Raji (cell line): ENCODE results near the gene L3MBTL4.

Experiments used
- POLR2A ChIP-seq: IDR thresholded peaks from 2 replicates; pipeline ENCODE4 v1.6.1; 2011; ENCODE audit warnings: low read depth, low read length, control low read depth; ENCODE audit not compliant: insufficient read depth

Gene L3MBTL4

DNA sequence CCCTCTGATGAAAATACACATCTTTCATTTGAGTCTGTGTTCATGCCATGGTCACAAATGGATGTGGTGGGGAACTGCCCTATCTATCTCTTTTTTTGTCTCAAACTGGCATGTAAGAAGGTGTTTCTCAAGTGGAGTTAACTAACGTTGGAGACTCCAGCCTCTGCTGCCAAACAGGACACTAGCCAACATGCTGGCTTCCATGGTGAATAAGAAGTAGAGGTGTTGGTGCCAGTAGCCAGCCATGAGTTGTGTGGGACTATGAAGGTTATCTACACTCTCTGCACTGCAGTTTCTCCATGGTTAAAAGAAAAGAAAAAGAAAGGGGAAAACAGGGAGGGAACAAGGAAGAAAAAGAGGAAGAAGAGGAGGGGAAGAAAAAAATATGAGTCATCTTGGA, 370.4 kb downstream of the L3MBTL4 start:
- no peak for TF ChIP-seq POLR2A

DNA sequence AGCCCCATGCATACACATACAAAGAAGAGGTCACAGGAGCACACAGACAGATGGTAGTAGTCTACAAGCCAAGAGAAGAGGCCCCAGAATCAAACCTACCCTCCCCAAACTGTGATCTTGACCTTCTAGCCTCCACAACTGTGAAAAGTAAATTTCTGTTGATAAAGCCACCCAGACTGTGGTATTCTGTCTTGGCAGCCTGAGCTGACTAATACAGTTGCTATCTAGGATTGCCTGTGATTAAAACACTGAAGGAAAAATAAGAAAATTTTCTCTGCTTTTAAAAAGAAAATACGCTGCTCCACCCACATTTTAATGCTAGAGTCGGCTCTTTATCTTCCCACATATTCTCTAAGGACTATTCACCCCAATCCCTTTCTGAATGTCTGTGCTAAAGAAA, 375.7 kb downstream of the L3MBTL4 start:
- TF ChIP-seq POLR2A = no peak

DNA sequence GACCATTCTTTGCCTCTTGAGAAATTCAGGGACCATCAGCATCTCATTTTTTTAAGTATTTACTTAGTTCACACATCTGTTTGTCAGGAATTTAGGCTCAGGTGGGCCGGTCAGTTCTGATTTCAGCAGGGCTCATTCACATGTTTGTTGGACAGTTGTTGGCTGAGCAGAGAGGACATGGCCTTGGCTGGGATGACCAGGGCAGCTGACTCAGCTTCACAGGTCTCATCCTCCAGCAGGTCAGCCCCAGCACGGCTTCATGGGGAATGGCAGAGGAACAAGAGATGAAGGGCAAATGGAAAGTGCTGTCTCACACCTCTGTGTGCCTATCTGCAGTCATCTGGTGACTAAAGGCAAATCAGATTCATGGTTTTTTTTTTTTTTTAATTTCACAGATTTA, 383.3 kb downstream of the L3MBTL4 start:
- no peak for TF ChIP-seq POLR2A

DNA sequence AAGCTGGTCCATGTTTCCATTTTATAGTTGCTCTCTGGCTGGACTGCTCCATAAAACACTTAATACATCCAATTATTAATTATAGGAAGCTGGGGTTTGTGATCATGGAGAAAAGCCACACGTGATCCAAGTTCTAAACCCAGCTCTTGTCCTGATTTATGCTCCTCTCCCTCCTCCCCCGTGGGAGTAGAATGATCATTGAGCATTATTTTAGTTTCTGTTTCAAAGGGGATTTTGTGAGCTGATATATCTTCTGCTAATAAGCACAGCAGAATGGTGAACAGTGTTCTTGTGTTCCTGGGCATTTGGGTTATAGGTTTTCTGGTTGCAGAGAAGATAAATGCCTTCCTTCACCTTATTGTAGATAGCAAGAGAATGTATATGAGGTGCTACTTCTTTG, 383.7 kb downstream of the L3MBTL4 start:
- no peak for TF ChIP-seq POLR2A

DNA sequence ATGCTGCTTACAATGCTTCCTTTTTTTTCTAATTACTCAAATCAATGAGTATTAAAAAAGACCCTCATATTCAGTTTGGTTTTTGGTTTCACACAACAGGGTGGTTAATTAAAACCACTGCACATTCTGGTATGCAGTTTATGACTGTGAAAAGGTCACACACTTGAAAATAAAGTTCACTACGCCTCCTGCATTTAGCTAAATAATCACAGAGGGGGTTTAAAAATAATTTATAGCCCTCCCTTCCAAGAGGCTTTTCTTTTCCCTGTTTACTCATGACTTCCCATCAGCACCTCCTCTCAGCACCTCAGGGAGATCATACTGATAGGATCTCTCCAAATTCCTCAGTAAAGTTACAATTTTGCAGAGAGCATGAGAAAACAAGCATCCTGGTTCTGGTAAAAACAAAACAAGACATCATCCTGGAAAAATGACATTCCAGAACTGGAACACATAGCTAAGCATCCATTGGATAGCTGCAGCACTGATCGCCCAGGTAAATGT, 389.9 kb downstream of the L3MBTL4 start:
- TF ChIP-seq POLR2A = no peak

DNA sequence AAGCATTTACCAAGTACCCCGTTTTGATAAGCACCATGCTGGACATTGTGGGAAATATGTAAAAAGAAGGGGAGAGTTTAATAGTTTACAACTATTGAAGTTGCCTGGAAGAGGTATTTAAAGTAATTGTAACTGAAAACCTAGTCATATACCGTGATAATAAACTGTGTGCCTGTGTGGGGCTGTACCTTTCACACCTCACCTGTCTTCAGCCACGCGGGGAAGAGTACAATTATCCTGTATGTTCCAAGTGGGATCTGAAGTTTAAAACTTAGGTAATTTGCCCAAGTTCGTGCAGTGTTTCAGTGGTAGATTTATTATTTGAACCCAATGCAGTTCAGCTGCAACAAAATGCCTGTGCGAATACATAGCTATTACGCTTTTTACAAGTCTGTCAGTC, 391.2 kb downstream of the L3MBTL4 start:
- no peak for TF ChIP-seq POLR2A

DNA sequence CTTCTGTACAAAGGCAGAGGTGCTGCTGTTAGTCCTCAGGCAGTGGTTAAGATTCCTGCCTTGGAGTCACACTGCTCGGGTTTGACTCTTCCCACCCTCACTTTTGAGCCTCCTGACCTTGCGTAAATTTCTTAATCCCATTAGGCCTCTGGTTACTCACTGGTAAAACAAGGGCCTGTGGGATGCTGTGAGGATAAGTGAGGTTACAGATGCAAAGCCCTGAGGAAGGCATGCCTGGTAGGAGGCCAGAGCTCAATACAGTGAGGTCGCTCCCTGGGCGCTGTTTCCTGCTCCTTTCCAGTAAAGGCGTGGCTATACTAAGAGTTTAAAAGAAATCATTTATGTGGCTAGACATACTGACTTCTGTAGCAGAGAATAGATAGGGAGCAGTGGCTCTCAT, 391.9 kb downstream of the L3MBTL4 start:
- no peak for TF ChIP-seq POLR2A

DNA sequence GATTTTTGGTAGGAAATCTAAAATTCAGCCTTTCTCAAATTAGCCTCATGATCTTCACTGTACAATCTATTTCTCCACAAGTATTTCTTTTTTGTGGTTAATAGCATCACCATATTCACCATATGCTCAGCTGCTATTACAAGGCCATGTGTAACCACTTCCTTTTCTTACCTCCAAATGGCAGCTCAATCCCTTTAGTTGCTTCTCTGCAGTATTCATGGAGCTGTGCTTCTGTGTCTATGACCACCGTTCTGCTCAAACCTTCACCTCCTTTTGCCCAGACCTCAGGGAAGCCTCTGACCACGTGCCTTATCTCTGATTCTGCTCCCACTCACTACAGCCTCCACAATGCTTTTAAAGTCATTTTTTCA, 392.7 kb downstream of the L3MBTL4 start:
- no peak for TF ChIP-seq POLR2A

DNA sequence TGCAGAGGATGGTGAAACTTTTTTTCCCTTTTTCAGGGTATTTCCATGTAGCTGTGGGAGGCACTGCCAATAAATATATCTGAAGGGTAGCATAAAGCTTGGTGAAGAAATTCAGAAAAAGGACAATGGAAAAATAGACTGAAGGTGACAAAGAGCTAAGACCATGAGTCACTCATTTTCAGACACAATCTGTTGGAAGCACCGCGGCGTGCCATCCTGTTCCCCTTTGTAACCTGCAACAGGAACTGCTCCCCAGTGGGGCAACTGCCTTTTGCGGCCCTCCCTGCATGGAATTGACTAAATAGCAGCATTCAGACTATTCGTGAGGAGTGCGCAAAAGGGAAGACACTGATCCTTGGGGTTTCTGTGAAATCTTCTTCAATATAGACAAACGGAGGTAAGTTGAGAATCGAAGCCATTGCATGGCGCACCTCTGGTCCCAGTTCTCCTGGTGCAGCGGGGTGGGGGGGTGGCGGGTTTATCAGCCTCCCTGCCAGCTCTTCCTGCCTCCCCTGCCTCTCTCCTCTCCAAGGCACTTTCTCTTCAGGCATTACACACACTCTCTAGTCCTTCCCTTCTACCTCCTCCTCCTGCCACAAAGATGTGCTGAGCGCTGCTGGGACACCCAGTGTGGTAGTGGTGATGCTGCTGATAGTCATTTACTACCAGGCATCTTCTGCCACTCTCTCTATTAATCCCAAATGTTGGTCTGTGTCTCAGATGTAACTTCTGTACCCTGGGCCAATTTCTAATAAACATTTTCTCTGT, 393.2 kb downstream of the L3MBTL4 start:
- no peak for TF ChIP-seq POLR2A

DNA sequence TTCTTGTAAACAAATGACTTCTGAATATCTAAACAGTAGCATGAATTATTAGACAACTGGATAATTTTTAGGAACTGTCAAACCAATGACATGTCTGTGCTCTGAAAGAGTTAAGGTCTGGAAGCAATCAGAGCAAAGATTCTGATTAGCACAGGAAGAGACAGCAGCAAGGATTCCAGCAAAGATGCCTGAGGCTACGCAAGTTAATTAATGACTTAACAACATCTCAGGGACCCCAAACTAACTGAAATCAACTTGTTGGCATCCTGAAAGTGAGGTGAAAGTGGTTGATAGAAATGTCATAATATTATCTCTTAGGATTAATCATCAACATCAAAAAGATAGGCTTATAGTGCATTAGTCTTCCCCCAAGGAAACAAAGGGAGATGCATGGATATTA, 396.0 kb downstream of the L3MBTL4 start:
- TF ChIP-seq POLR2A = no peak

DNA sequence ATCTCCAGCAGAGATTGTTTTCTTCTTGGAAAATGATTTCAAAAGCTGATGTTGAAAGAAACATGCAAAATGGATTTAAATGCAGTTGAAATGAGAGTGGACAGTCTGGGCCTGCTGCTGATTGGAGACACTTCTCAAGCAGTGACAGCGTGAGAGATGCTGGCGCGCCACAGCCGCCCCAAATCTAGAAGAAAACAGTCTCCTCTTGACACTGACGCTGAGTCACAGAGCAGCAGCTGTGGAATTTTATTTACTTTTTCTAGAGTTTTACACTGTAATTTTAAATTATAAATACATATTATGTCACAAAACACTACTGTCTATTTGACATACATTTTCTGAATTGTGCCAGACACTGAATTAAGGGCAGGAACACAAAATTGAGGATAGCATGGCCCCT, 397.5 kb downstream of the L3MBTL4 start:
- TF ChIP-seq POLR2A = no peak

DNA sequence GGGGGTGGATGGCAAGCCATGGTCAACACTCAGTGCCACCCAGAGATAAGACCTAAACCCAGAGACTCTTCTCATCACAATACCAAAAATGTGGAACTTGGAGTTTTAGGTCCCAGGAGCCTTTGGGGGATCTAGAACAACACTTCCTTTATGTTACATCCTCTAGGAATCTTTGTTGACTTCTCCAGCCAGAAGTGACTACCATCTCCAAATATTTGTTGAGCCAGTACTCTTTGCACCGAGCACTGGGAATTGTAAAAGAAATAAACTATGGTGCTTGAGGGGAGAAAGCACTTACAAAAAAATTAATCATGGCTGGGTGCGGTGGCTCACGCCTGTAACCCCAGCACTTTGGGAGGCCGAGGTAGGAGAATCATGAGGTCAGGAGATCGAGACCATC, 399.3 kb downstream of the L3MBTL4 start:
- no peak for TF ChIP-seq POLR2A

DNA sequence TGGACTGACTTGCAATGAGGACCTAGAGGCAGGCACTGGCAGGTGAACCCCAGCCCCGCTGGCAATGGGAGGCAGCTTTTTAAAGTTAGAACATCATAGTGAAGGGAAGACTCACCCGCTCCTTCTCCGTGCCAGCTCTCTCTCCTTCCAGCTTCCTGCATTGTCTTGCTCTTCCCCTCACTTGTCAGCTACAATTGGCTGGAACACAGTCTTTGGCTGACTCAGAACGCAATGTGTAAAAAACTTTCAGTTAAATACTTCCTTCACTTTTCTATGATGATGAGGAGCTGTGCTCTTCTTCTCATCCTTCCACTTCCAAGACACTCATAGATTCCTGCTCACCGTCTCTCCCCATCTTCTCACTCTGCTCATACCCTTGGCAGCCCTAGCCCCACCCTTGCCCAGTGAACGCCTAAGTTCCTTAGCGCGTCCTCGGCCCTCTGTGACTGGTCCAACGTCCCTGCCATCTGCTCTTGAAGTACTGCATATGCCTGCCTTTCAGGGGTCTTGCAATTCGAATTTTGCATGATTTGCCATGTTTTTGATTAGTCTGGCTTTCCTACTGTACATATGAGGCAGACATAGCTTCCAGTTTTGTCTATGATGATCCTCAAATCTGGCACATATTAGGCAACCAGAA, 401.4 kb downstream of the L3MBTL4 start:
- TF ChIP-seq POLR2A = no peak

DNA sequence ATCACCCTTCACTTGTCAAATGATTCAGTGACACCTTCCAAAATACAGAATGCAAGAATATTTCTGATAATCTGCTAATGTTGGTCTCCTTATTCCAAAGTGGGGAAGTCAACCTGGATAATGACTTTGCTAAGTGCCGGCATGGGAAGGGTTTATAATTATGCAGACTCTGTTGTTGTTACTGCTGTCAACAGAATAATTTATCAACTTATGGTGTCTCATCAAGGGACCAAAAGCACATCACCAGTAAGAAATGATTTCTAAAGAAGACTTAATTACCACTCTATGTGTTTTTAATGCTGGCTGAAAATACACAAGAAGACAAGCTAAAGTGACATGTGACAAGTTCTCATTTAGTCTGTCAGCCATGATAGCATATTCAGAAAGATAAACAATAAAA, 403.8 kb downstream of the L3MBTL4 start:
- TF ChIP-seq POLR2A = no peak

DNA sequence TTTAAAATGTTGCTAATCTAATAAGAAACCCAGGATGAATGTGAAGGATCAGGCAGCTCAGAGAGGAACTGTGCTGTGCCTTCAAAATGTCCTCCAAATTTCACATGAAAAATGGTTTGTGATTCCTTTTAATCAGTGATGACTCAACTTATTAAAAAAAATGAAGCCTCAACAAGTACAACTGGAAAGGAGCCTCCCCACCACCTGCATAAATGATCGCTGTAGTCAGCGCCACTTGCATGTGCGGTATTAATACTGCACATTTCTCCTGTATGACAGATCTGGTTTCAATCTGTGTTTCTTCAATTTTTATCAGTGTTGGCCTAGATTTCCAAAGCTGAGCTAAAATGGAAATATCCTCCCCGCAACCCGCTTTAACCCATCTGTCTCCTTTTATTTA, 404.4 kb downstream of the L3MBTL4 start:
- no peak for TF ChIP-seq POLR2A

DNA sequence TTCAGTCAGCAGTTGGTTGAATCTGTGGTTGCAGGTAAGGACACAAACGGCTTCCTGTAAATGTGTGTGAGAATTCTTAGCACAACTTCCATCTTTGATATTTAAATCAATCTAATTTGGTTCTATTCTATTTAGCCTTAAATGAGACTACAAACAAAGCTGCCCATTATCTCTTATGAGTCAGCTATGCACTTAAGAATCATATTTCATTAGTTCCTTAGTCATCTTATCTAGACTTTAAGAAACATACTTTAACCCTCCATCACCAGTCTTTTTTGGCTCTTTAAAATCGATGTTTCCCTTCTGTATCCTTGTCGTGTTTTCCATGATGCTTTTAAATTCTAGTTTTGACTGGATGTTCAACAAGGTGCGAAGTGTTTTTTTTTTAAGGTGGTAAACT, 405.0 kb downstream of the L3MBTL4 start:
- TF ChIP-seq POLR2A = no peak

DNA sequence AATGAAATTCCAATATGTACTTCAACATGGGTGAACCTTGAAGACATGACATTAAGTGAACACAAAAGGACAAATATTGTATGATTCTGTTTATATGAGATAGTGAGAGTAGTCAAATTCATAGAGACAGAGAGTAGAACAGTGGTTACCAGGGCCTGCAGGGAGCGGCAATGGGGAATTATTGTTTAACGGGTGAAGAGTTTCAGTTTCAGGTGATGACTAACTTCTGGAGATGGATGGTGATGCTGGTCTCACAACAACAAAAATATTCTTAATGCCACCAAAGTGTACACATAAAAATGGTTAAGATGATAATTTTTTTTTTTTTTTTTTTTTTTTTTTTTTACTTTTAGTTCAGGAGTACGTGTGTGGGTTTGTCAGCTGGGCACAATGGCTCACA, 410.0 kb downstream of the L3MBTL4 start:
- no peak for TF ChIP-seq POLR2A
